Superior temporal gyrus (tissue), 1 donor: Measurements from ENCODE around the gene PDE7B.
A peak's percentile ranks its signal among the peaks of the same experiment; 100 is the strongest.
"Not testable (repeated sequence)": the region's sequence is repeated elsewhere in the genome, so short reads cannot be mapped to it uniquely, and the experiment has no call there.

Experiments
- DNase-seq: peaks from one replicate; pipeline ENCODE4 v3.0.0-alpha.2; 2016; ENCODE audit errors: extremely low spot score

PDE7B gene

GRCh38 chr6:136180704-136181511 is 329.4 kb downstream of the PDE7B start:
- DNase-seq: no peak

GRCh38 chr6:136181512-136181833 is 330.0 kb downstream of the PDE7B start:
- no peak for DNase-seq

- DNase-seq: no peak
Observed at GRCh38 chr6:136181861-136182260, 330.4 kb downstream of the PDE7B start.

GRCh38 chr6:136184738-136185137 is 333.2 kb downstream of the PDE7B start:
- no peak for DNase-seq

DNA sequence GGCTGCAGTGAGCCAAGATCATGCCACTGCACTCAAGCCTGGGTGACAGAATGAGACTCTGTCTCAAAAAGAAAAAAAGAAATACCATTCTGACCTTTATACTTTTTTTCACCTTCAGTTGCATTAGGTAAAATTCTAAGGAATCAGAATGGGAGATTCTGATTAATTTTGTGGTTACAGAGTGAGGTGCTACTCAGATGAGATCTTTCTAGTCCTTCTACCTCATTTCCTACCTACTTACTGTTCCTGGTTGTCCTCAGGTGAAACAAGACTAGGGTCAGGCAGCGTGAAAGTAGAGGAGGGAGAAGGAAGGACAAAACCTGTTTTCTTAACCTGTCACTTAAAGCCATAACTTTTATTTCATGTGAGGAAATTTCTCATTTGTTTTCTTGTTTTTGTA is 334.9 kb downstream of the PDE7B start:
- no peak for DNase-seq

- DNase-seq: no peak
Observed at GRCh38 chr6:136188486-136188885, 337.0 kb downstream of the PDE7B start.

DNA sequence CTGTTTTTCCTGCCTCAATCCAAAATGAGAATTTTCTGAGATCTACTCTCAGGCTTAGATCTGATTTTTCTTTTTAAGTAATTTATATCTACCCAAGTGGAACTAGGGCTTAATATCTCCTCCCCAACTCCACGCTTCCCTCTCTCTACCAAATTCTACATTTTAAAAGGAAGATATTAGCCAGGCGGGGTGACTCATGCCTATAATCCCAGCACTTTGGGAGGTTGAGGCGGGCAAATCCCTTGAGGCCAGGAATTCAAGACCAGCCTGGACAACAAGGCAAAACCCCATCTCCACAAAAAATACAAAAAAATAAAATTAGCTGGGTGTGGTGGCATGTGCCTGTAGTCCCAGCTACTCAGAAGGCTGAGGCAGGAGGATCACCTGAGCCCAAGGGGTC is 337.6 kb downstream of the PDE7B start:
- no peak for DNase-seq

GRCh38 chr6:136191606-136192312 is 340.3 kb downstream of the PDE7B start:
- no peak for DNase-seq

DNA sequence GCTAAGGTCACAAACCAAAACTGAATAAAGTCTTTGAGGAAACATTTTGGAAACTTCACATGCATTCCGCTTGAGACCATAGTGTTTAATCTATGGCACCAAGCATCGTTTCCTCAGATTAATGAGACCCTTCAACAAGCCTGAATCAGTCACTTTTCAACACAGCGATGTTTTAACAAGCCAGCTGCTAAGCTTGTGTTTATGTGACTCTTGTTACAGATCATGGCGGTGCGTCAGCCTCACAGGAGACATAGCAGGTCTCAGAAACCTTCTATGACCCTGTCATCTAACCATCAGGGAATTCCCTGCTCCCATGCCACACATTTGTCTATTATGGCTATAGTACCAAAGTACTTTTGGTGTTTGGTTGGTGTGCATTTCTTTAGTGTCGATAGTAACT is 341.4 kb downstream of the PDE7B start:
- DNase-seq: no peak

- DNase-seq: no peak
Observed at GRCh38 chr6:136201732-136202131, 350.2 kb downstream of the PDE7B start.

DNA sequence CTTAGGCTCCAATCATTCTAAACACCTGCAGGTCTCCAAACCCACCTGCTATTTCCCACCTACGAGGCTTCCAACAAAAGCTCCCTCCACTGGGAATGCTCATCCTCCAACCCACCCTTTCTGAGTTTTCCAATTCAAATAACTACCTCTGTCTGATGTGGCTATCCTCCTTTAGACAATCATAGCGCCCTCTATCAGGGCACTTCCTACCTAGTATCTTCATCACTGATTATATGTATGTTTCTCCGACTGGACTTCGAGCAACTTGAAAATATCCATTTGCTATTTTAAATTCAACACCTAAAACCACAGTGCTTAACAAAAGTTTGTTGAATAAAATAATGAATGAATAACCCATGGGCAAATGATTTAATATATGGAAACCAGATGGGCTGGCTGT is 357.3 kb downstream of the PDE7B start:
- DNase-seq: no peak

DNA sequence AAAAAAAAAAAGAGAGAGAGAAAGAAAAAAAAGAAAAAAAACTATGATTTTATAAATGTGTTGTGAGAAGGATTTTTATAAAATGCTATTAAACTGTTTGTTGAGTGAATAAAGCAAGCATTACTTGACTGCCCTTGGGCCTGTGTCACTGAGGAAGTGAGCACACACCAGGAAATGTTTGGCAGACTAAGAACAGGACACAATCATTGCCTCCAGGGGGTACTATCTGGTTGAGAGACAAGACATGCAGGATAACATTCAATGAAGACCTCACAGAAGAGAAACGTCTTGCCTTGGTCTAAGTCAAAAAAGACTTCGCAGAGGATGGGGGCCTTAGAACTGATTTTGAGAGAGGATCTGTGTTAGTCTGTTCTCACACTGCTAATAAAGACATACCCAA is 358.0 kb downstream of the PDE7B start:
- DNase-seq: no peak

DNA sequence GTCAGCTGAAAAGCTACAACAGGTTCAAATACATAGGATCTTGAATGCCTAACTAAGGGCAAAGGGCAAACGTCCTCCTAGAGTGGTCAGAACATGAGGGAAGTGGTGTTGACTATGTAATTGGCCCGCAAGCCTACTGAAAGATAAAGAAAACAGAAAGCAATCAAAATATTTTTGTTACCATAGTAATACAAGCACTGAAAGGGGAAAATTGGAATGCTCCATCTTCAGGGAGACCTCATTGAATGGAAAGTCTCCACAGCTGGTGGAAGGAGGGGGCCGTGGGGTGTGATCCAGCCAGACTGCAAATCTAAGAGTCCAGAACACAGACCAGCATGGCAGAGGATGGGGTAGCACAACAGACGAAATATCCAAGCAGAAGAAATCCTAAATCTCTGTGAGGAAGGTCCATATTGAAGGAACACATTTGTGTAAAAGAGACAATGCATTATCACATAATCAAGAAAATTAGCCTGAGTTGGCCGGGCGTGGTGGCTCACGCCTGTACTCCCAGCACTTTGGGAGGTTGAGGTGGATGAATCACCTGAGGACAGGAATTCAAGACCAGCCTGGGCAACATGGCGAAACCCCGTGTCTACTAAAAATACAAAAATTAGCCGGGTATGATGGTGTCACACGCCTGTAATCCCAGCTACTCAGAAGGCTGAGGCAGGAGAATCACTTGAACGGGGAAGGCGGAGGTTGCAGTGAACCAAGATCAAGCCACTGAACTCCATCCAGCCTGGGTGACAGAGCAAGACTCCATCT is 359.1 kb downstream of the PDE7B start:
- DNase-seq: no peak

GRCh38 chr6:136212608-136213007 is 361.1 kb downstream of the PDE7B start:
- no peak for DNase-seq

- DNase-seq: no peak
Observed at GRCh38 chr6:136213012-136213539, 361.6 kb downstream of the PDE7B start.

- no peak for DNase-seq
Observed at GRCh38 chr6:136213853-136214252, 362.4 kb downstream of the PDE7B start.

DNA sequence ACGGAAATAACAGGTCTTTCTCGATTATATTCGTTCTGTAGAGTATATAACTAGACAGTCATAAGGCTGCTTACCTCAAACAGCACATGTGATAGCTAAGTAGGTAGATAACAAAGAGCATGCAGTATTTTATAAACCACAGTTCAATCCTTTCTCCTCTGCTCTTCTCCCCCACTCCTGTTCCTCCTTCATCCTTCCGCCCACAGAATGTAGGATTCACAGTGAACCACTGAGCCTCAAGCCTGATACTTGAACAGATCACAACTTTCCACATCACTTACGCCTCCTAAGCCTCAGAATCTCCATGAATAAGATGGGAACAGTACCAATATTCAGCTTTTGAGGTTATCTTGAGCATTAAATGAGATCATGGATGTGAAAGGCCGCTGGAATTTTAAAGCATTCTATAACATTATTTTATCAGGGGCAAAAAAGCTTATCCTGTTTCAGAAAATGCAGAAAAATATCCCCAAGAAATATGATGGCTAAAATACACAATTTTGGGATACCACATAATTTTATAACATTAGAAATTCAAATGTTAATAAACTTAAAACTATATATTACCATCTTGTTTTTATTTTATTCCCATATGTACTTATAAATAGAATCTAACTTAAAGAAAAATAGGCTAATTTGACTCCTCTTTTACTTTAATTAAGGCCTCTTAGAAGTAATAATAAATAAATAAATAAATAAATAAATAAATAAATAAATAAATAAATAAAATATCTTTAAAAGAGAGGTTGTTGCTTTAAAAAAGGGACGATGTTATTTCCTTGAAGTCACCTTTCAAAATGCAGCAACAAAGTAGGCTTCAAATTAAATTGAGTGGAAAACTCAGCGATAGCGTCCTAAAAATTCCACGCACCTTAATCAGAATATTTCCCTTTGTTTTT is 365.3 kb downstream of the PDE7B start:
- DNase-seq: no peak

- not testable (repeated sequence) for DNase-seq
Observed at GRCh38 chr6:136224974-136225373, 373.5 kb downstream of the PDE7B start.

- no peak for DNase-seq
Observed at GRCh38 chr6:136225496-136225895, 374.0 kb downstream of the PDE7B start.

DNA sequence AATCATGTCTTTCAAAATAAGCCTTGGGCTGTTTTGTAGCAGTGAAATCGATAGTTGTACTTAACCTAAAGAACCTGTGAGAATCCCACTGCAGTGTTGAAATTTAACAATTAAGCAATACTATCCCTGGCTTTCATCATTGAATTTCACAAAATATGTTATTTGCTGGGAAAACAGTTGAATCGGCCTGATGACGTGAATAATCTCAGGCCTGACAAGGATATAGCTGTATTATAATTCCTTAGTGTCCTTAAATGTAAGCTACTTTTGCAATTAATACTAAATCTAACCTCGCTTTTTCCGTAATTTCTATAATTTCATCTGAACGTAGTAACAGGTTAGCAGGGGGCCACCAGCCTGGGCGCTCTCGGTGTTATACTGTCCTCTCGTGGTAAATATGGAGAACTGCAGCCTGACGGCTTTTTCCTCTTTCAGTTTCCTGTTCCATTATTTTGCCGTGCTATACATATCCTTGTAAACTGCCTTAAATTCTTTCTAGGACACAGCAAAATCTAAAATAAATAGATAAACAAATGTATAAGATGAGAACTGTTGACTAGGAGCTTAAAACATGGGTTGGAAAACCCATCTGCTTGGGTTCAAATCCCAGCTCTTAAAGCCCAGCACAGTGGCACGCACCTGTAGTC is 374.6 kb downstream of the PDE7B start:
- peak; percentile 88 for DNase-seq
